Amygdala (tissue), 56 donors: ENCODE measurements around the gene PPP1CB.

ENCODE experiments used
- DNase-seq, 56 donors: peaks; one replicate each; lab custom pipeline; 2025; lab: John Stamatoyannopoulos, UW

Gene PPP1CB

GRCh38 chr2:28751252-28751955 is at the start of gene PPP1CB:
Gene PPP1CB (plus strand): TSS chr2:28751830. CDS start chr2:28752125, 295 bp downstream.
- DNase-seq, result peak; percentile 72 to 97 (median 92)

GRCh38 chr2:28702415-28702861 is 49.2 kb upstream of the PPP1CB start:
- peak in 16 of 56 donors; percentile 3 to 69 (median 37) for DNase-seq

GRCh38 chr2:28702878-28703277 is 48.8 kb upstream of the PPP1CB start:
- no peak for DNase-seq

- DNase-seq, result no peak
Observed at GRCh38 chr2:28704621-28705020, 47.0 kb upstream of the PPP1CB start.

- DNase-seq, result no peak
Observed at GRCh38 chr2:28705751-28706440, 45.7 kb upstream of the PPP1CB start.

- peak in 41 of 56 donors; percentile 4 to 82 (median 41) for DNase-seq
Observed at GRCh38 chr2:28707592-28707991, 44.0 kb upstream of the PPP1CB start.

- no peak for DNase-seq
Observed at GRCh38 chr2:28709101-28709500, 42.5 kb upstream of the PPP1CB start.

- no peak for DNase-seq
Observed at GRCh38 chr2:28710545-28710944, 41.1 kb upstream of the PPP1CB start.

GRCh38 chr2:28713577-28714298 is 37.9 kb upstream of the PPP1CB start:
- no peak for DNase-seq

GRCh38 chr2:28716265-28716865 is 35.3 kb upstream of the PPP1CB start:
- peak in 10 of 56 donors; percentile 1 to 64 (median 28) for DNase-seq

GRCh38 chr2:28717339-28717758 is 34.3 kb upstream of the PPP1CB start:
- peak in 9 of 56 donors; percentile 0 to 52 (median 18) for DNase-seq

- no peak for DNase-seq
Observed at GRCh38 chr2:28720345-28720744, 31.3 kb upstream of the PPP1CB start.

GRCh38 chr2:28721601-28722191 is 29.9 kb upstream of the PPP1CB start:
- no peak for DNase-seq

- DNase-seq, result no peak
Observed at GRCh38 chr2:28725021-28725711, 26.5 kb upstream of the PPP1CB start.

GRCh38 chr2:28726177-28726576 is 25.5 kb upstream of the PPP1CB start:
- peak in 2 of 56 donors; percentile 6 to 11 for DNase-seq

GRCh38 chr2:28729698-28730097 is 21.9 kb upstream of the PPP1CB start:
- DNase-seq, result no peak

- DNase-seq, result no peak
Observed at GRCh38 chr2:28730641-28731146, 20.9 kb upstream of the PPP1CB start.

GRCh38 chr2:28735511-28735910 is 16.1 kb upstream of the PPP1CB start:
- DNase-seq, result no peak

GRCh38 chr2:28736034-28736433 is 15.6 kb upstream of the PPP1CB start:
- peak in 38 of 56 donors; percentile 6 to 79 (median 44) for DNase-seq
